Measurements from ENCODE around the gene ITPR2.

The ITPR2 gene

GRCh38 chr12:26750531-26751175, 82.3 kb downstream of the ITPR2 start:
- H3K4me3 Mint-ChIP-seq: no peak overlapping the region

GRCh38 chr12:26749781-26750180, 83.2 kb downstream of the ITPR2 start:
- Mint-ChIP-seq H3K9me3 (peaks cover 17% of the 10 kb centered on the region), H3K36me3 (ENCODE audit: low read depth) (peaks cover 11% of the 10 kb centered on the region), H3K27ac (no peak overlapping the region), H3K4me1 (ENCODE audit: low read depth) (peaks cover 33% of the 10 kb centered on the region), H3K4me3 (no peak overlapping the region), H3K27me3 (ENCODE audit: low read depth) (no peaks in the 10 kb centered on the region)

More at GRCh38 chr12:26750531-26751175, 82.3 kb downstream of the ITPR2 start:
- no peaks in the 10 kb centered on the region for H3K27me3 Mint-ChIP-seq (ENCODE audit: low read depth)
- H3K36me3 Mint-ChIP-seq (ENCODE audit: low read depth): peaks cover 11% of the 10 kb centered on the region
- H3K27ac Mint-ChIP-seq: peak overlapping the region; percentile 19
- H3K9me3 Mint-ChIP-seq: peaks cover 23% of the 10 kb centered on the region
- peaks cover 33% of the 10 kb centered on the region for H3K4me1 Mint-ChIP-seq (ENCODE audit: low read depth)

GRCh38 chr12:26748741-26749431, 84.1 kb downstream of the ITPR2 start:
- no peaks in the 10 kb centered on the region for H3K27me3 Mint-ChIP-seq (ENCODE audit: low read depth)
- H3K4me1 Mint-ChIP-seq (ENCODE audit: low read depth): peaks cover 33% of the 10 kb centered on the region
- H3K9me3 Mint-ChIP-seq: peaks cover 9% of the 10 kb centered on the region
- peak overlapping the region; percentile 76 for H3K27ac Mint-ChIP-seq
- peaks cover 7% of the 10 kb centered on the region for H3K36me3 Mint-ChIP-seq (ENCODE audit: low read depth)
- H3K4me3 Mint-ChIP-seq: peak overlapping the region; percentile 73

- no peaks in the 10 kb centered on the region for H3K27me3 Mint-ChIP-seq (ENCODE audit: low read depth)
- H3K4me3 Mint-ChIP-seq: peak overlapping the region; percentile 73
- peaks cover 4% of the 10 kb centered on the region for H3K9me3 Mint-ChIP-seq
- peaks cover 5% of the 10 kb centered on the region for H3K36me3 Mint-ChIP-seq (ENCODE audit: low read depth)
- H3K4me1 Mint-ChIP-seq (ENCODE audit: low read depth): peaks cover 33% of the 10 kb centered on the region
- H3K27ac Mint-ChIP-seq: peak overlapping the region; percentile 76
Observed at GRCh38 chr12:26748412-26748740, 84.6 kb downstream of the ITPR2 start.

DNA sequence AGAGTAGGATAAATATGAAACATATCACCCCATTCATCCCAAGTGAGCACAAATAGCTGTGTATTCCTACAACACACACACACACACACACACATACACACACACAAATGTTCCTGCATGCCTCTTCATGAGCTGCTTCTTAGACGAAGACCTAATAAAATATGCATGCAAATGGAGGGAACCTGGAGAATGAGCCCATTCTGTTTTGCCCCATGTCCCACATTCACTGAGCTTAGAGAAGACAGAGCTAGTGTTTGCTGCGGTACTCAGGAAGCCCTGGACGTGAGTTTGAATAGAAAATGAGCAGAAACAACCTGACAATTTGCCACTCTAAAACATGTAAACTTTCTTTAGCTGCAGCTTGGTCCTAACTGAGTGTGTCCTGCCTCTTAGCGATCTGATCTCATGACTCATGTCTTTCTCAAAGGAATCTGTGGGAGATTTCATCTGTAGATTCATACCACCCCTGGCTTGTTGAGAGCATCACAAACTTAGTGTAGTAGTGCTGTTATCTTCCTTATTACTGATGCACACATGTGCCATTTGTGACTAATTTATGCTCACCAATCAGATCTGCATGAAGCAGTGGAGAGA, 86.8 kb downstream of the ITPR2 start:
- Mint-ChIP-seq H3K36me3 (ENCODE audit: low read depth) (peaks cover 5% of the 10 kb centered on the region), H3K4me3 (no peak overlapping the region), H3K27me3 (ENCODE audit: low read depth) (no peaks in the 10 kb centered on the region), H3K4me1 (ENCODE audit: low read depth) (peaks cover 40% of the 10 kb centered on the region), H3K9me3 (no peaks in the 10 kb centered on the region), H3K27ac (no peak overlapping the region)

DNA sequence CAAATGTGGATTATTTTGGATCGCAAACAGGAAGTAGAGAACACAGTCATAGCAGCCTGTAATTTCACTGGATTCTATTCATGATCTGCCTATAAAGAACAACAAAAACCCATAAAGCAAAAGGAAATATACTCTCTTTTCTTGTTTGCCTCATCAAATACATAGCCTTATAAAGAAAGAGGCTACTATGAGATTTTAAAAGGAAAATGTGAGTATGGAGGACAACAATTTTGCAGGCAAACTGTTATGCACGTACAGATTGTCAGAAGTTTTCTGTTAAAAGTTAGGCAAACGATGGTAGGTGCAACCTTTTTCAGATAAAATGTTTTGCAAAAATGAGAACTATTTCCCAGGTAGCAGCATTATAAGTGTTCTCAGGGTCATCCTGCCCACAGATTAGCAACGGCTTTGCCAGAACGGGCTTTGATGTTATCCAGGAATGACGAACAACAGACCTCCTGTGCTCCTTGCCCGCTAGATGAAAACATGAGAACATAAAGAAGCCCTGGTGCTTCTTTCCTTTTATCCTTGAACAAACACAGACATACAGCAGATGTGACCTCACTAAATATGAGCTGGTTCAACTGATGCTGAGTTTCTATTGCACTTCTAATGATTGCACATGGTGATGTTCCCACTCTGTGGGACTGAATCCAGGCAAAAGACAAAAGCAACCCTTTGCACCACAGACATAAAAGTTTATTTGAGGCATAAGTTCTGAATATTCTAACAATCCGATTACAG, 88.1 kb downstream of the ITPR2 start:
- peaks cover 33% of the 10 kb centered on the region for H3K4me1 Mint-ChIP-seq (ENCODE audit: low read depth)
- H3K9me3 Mint-ChIP-seq: peaks cover 8% of the 10 kb centered on the region
- no peak overlapping the region for H3K4me3 Mint-ChIP-seq
- H3K36me3 Mint-ChIP-seq (ENCODE audit: low read depth): peaks cover 5% of the 10 kb centered on the region
- no peak overlapping the region for H3K27ac Mint-ChIP-seq
- no peaks in the 10 kb centered on the region for H3K27me3 Mint-ChIP-seq (ENCODE audit: low read depth)

DNA sequence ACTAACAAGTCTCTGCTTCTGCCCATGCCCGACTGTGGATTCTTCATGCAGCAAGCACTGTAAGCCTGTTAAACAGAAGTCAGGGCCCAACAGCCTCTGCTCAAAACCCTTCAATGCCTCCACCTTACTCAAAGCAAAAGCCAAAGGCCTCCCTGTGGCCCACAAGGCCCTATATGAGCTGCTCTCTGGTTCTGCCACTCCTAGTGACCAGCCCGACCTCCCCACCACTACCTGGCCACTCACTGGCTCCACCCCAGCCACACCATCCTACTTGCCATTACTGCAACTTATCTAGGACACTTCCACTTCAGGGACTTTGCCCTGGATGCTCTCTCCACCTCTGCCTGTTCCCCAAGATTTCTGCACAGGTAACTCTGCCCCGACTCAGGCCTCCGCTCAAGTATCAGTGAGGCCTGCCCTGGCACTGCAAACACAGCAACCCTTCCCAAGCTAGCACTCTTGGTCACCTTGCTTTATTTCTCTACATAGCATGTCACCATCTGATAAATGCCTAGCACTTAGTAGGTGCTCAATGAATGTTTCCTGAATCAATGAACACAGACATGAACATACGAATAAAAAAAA, 88.9 kb downstream of the ITPR2 start:
- Mint-ChIP-seq H3K4me3 (no peak overlapping the region), H3K27ac (no peak overlapping the region), H3K27me3 (ENCODE audit: low read depth) (no peaks in the 10 kb centered on the region), H3K9me3 (peaks cover 12% of the 10 kb centered on the region), H3K36me3 (ENCODE audit: low read depth) (peaks cover 8% of the 10 kb centered on the region), H3K4me1 (ENCODE audit: low read depth) (peaks cover 30% of the 10 kb centered on the region)

DNA sequence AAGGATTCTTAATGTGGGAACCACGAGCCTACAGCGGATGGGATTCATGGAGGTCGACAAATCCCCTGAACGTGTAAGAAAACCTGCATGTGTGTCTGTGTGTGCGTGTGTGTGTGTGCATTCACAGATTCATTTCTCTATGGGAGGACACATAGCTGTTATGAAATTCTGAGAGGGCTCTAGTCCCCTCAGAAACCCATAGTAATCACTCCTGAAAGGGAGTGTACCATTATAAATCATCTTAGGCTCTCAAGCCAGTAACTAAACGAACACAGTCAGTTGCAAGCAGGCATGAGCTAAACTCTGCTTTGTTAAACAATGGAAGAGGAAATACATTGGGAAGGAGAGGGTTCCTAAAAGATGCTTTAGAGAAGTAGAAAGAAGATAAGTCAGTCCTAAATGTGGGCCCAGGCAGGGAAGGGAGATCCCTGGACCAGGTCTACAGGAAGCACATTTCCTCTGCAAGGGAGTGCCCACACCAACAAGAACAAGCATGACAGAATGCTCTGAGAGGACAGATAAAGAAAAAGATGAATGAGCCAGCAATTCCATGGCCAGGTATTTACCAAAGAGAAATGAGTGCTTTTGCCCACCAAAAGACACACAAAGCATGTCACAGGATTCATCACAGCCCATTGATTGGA, 91.3 kb downstream of the ITPR2 start:
- no peak overlapping the region for H3K4me3 Mint-ChIP-seq
- H3K4me1 Mint-ChIP-seq (ENCODE audit: low read depth): peaks cover 14% of the 10 kb centered on the region
- peaks cover 20% of the 10 kb centered on the region for H3K9me3 Mint-ChIP-seq
- H3K27me3 Mint-ChIP-seq (ENCODE audit: low read depth): no peaks in the 10 kb centered on the region
- no peak overlapping the region for H3K27ac Mint-ChIP-seq
- H3K36me3 Mint-ChIP-seq (ENCODE audit: low read depth): peaks cover 7% of the 10 kb centered on the region

DNA sequence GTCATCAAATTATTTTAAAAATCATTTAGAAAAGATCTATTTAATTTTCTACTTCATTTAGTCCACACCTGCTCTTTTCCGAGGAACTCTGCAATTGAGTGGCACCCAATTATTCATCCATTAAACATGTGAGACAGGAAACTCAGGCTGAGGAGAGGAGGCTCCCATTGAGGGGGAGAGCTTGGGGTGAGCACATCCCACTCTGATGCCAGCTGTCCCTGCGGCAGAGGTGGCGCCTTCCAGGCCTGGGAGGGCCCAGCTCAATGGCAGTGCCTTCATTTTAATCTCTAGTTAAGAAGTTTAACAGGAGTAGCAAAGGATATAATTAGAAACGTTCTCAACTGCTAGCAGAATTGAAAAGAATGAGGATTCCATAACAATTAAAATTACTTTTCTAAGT, 92.0 kb downstream of the ITPR2 start:
- no peak overlapping the region for H3K27ac Mint-ChIP-seq
- H3K9me3 Mint-ChIP-seq: peaks cover 20% of the 10 kb centered on the region
- peaks cover 7% of the 10 kb centered on the region for H3K4me1 Mint-ChIP-seq (ENCODE audit: low read depth)
- H3K36me3 Mint-ChIP-seq (ENCODE audit: low read depth): peaks cover 8% of the 10 kb centered on the region
- H3K4me3 Mint-ChIP-seq: no peak overlapping the region
- H3K27me3 Mint-ChIP-seq (ENCODE audit: low read depth): no peaks in the 10 kb centered on the region

GRCh38 chr12:26740348-26740747, 92.6 kb downstream of the ITPR2 start:
- Mint-ChIP-seq H3K27ac (no peak overlapping the region), H3K36me3 (ENCODE audit: low read depth) (peaks cover 8% of the 10 kb centered on the region), H3K9me3 (peaks cover 20% of the 10 kb centered on the region), H3K4me3 (no peak overlapping the region), H3K27me3 (ENCODE audit: low read depth) (no peaks in the 10 kb centered on the region), H3K4me1 (ENCODE audit: low read depth) (peaks cover 6% of the 10 kb centered on the region)

DNA sequence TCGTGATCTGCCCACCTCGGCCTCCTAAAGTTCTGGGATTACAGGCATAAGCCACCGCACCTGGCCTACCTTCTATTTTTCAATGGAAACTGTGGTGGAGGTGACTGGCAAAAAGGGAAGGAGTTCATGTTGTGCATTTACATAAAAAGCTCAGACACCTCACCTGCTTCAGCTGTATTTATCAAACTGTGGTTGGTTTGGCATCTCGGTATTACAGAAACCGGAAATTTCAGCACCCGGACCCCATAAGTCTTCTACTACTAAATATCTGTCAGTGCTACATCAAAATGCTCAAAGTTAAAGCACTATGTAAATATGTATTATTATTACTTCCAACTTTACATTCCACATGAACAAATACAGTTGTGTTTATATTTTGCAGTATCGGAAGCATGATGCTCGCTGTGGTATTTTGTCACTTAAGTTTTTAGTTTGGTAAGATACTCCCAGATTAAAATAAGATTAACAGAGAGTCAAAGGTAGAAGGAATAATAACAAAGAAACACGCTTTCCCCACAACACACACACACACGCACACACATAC, 95.4 kb downstream of the ITPR2 start:
- Mint-ChIP-seq H3K4me1 (ENCODE audit: low read depth) (peaks cover 9% of the 10 kb centered on the region), H3K4me3 (no peak overlapping the region), H3K36me3 (ENCODE audit: low read depth) (peaks cover 8% of the 10 kb centered on the region), H3K27me3 (ENCODE audit: low read depth) (no peaks in the 10 kb centered on the region), H3K27ac (no peak overlapping the region), H3K9me3 (peaks cover 20% of the 10 kb centered on the region)

GRCh38 chr12:26736563-26737486, 96.2 kb downstream of the ITPR2 start:
- peaks cover 7% of the 10 kb centered on the region for H3K4me1 Mint-ChIP-seq (ENCODE audit: low read depth)
- H3K27ac Mint-ChIP-seq: no peak overlapping the region
- H3K9me3 Mint-ChIP-seq: peaks cover 20% of the 10 kb centered on the region
- no peak overlapping the region for H3K4me3 Mint-ChIP-seq
- peaks cover 8% of the 10 kb centered on the region for H3K36me3 Mint-ChIP-seq (ENCODE audit: low read depth)
- H3K27me3 Mint-ChIP-seq (ENCODE audit: low read depth): no peaks in the 10 kb centered on the region

DNA sequence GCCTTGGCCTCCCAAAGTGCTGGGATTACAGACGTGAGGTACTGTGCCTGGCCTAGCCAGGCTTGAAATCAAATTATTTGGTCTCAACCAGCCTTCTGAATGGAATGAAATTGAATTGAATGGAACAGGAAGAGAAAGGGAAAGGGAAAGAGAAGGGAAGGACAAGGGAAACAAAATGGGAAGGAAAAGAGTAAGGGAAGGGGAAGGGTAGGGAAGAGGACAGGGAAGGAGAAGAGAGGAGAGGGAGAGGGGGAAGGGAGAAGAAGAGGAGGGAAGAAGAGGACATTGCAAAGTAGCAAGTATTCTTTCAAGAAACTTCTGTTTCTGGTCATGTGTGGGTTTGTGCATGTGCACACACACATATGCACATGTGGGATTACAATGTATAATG, 97.8 kb downstream of the ITPR2 start:
- Mint-ChIP-seq H3K27me3 (ENCODE audit: low read depth) (no peaks in the 10 kb centered on the region), H3K4me1 (ENCODE audit: low read depth) (peaks cover 5% of the 10 kb centered on the region), H3K27ac (no peak overlapping the region), H3K36me3 (ENCODE audit: low read depth) (peaks cover 6% of the 10 kb centered on the region), H3K9me3 (peaks cover 16% of the 10 kb centered on the region), H3K4me3 (no peak overlapping the region)
